Neutrophil (primary cell): ENCODE data around the gene UBE3C.
"Not testable (repeated sequence)": the region's sequence is repeated elsewhere in the genome, so short reads cannot be mapped to it uniquely, and the experiment has no call there.

Experiments
- H3K27ac ChIP-seq: fragments of 200-600 bp; sonication (generic); 2 replicates; pipeline ENCODE4 v1.5.1; 2016; ENCODE audit warnings: mild to moderate bottlenecking, moderate library complexity
- H3K27me3 ChIP-seq: fragments of 200-600 bp; sonication (generic); 2 replicates; pipeline ENCODE4 v1.6.0; 2016; ENCODE audit warnings: mild to moderate bottlenecking
- H3K36me3 ChIP-seq: fragments of 200-600 bp; sonication (generic); 2 replicates; pipeline ENCODE4 v1.5.1; 2017
- H3K4me1 ChIP-seq, 2 experiments: fragments of 200-600 bp in 1 of 2; sonication (generic) in 1 of 2; 1 replicate in 1 of 2; 2 replicates in 1 of 2; pipeline versions ENCODE4 v1.5.1 to v1.6.1; 2013 to 2016; ENCODE audit warnings: low read depth in 1 of 2, low read length in 1 of 2, mild to moderate bottlenecking in 1 of 2, moderate library complexity in 1 of 2; ENCODE audit not compliant: control insufficient read depth in 1 of 2, insufficient read depth in 1 of 2
- H3K4me3 ChIP-seq, 2 experiments: fragments of 200-600 bp in 1 of 2; sonication (generic) in 1 of 2; 1 replicate in 1 of 2; 2 replicates in 1 of 2; pipeline ENCODE4 v1.5.1; 2013 to 2016; ENCODE audit warnings: low read depth in 1 of 2, low read length in 1 of 2, mild to moderate bottlenecking in 1 of 2, moderate library complexity in 1 of 2
- H3K9me3 ChIP-seq: fragments of 200-600 bp; sonication (generic); 2 replicates; pipeline ENCODE4 v1.5.1; 2016
- CTCF ChIP-seq: fragments of 200-600 bp; sonication (generic); IDR thresholded peaks from 2 replicates; pipeline ENCODE4 v1.5.1; 2016; ENCODE audit warnings: antibody characterized with exemption

The UBE3C gene

GRCh38 chr7:157097569-157097968, 41.2 kb upstream of the UBE3C start:
- no peak for TF ChIP-seq CTCF
- Histone ChIP-seq H3K36me3 (no peaks in the 10 kb centered on the region), H3K4me1 (no peaks in the 10 kb centered on the region), H3K9me3 (no peaks in the 10 kb centered on the region), H3K27ac (no peak overlapping the region), H3K27me3 (peaks cover 44% of the 10 kb centered on the region), H3K4me3 (no peak overlapping the region)

- not testable (repeated sequence) for H3K36me3 ChIP-seq, H3K9me3 ChIP-seq, H3K27ac ChIP-seq, H3K4me1 ChIP-seq, H3K4me3 ChIP-seq
- H3K27me3 ChIP-seq = peaks cover 42% of the 10 kb centered on the region
Measured at GRCh38 chr7:157100005-157100404, 38.7 kb upstream of the UBE3C start.

DNA sequence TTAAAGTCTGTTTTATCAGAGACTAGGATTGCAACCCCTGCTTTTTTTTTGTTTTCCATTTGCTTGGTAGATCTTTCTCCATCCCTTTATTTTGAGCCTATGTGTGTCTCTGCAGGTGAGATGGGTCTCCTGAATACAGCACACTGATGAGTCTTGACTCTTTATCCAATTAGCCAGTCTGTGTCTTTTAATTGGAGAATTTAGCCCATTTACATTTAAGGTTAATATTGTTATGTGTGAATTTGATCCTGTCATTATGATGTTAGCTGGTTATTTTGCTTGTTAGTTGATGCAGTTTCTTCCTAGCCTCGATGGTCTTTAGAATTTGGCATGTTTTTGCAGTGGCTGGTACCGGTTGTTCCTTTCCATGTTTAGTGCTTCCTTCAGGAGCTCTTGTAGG, 35.1 kb upstream of the UBE3C start:
- H3K36me3 ChIP-seq, H3K9me3 ChIP-seq, H3K4me1 ChIP-seq, H3K27ac ChIP-seq, H3K4me3 ChIP-seq: not testable (repeated sequence)
- H3K27me3 ChIP-seq = peaks cover 18% of the 10 kb centered on the region

DNA sequence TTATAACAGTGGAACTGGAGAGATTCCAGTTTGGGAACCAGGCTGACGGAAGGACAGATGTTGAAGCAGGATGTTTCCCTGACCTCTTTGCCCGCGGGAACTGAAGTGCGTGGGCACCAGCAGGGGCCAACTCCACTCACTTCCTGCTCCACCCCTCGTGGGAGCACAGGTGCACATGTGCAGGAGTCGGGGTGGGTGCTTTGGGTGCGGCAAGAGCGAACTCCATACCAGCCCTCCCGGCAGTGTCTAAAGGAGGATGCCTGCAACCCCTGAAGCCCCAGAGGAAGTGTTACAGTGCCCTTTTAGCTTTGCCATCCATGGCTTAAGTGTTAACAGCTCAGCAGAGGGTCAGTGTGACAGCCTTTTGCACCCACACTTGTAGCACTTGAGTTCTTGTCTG, 27.4 kb upstream of the UBE3C start:
- Histone ChIP-seq H3K4me3 (no peak overlapping the region), H3K9me3 (peaks cover 9% of the 10 kb centered on the region), H3K27me3 (peaks cover 35% of the 10 kb centered on the region), H3K36me3 (no peaks in the 10 kb centered on the region), H3K27ac (no peak overlapping the region), H3K4me1 (no peaks in the 10 kb centered on the region)
- TF ChIP-seq CTCF = no peak

GRCh38 chr7:157112706-157113105, 26.0 kb upstream of the UBE3C start:
- H3K4me3 ChIP-seq = no peak overlapping the region
- peaks cover 35% of the 10 kb centered on the region for H3K27me3 ChIP-seq
- no peak for TF ChIP-seq CTCF
- no peaks in the 10 kb centered on the region for H3K4me1 ChIP-seq
- no peaks in the 10 kb centered on the region for H3K36me3 ChIP-seq
- peaks cover 9% of the 10 kb centered on the region for H3K9me3 ChIP-seq
- no peak overlapping the region for H3K27ac ChIP-seq

DNA sequence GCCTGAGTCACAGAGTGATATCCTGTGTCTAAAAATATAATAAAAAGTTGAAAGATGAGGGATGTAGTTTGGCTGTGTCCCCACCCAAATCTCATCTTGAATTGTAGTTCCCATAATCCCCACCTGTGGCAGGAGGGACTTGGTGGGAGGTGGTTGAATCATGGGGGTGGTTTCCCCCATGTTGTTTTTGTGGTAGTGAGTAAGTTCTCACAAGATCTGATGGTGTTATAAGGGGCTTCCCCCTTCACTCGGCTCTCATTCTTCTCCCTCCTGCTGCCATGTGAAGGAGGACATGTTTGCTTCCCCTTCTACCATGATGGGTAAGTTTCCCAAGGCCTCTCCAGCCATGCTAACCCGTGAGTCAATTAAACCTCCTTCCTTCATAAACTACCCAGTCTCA, 25.1 kb upstream of the UBE3C start:
- H3K36me3 ChIP-seq = no peaks in the 10 kb centered on the region
- no peak for TF ChIP-seq CTCF
- H3K4me1 ChIP-seq = no peaks in the 10 kb centered on the region
- H3K9me3 ChIP-seq = peaks cover 9% of the 10 kb centered on the region
- H3K27ac ChIP-seq = no peak overlapping the region
- H3K27me3 ChIP-seq = peaks cover 26% of the 10 kb centered on the region
- H3K4me3 ChIP-seq = no peak overlapping the region

DNA sequence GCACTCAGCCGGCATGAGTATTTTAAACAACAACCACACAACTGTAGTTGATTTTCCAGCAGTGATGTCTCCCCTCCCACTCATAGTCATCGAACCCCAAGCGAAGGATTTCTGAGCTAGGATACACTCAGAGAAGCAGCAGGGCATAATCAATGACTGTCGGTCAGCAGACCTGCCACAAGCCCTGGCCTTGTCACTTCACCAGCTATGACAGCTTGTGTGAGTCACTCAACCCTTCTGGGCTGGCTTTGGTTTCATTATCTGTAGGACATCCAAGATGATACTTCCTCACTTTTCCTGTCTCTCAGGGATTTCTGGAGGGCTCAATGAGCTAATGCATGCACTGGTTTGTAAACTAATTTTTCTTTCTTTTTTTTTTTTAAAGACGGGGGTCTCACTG, 22.0 kb upstream of the UBE3C start:
- peaks cover 18% of the 10 kb centered on the region for H3K27me3 ChIP-seq
- no peak overlapping the region for H3K4me3 ChIP-seq
- no peaks in the 10 kb centered on the region for H3K4me1 ChIP-seq
- H3K36me3 ChIP-seq = no peaks in the 10 kb centered on the region
- H3K9me3 ChIP-seq = peaks cover 4% of the 10 kb centered on the region
- no peak for TF ChIP-seq CTCF
- H3K27ac ChIP-seq = no peak overlapping the region
